ENCODE measurements around the gene PROM2.

DNA sequence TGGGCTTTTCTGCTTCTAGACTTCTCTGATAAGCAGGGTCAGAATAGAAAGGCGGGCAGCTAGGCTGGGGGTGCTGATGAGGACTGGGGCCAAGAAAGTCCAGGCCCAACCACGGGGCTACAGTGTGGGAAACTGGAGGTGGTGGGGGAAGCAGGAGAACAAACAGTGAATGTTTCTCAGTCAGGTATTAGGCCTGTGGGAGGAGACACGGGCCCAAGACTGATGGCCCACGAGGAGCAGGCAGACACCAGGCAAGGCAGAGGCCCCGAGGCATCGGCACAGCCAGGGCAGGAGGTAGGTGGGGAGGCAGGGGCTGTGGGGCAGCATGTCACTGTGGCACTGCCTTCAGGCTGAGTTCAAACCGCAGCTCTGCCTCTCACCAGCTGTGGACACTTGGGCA is 63.6 kb downstream of the PROM2 start:
- TF ChIP-seq, protein P1, sequence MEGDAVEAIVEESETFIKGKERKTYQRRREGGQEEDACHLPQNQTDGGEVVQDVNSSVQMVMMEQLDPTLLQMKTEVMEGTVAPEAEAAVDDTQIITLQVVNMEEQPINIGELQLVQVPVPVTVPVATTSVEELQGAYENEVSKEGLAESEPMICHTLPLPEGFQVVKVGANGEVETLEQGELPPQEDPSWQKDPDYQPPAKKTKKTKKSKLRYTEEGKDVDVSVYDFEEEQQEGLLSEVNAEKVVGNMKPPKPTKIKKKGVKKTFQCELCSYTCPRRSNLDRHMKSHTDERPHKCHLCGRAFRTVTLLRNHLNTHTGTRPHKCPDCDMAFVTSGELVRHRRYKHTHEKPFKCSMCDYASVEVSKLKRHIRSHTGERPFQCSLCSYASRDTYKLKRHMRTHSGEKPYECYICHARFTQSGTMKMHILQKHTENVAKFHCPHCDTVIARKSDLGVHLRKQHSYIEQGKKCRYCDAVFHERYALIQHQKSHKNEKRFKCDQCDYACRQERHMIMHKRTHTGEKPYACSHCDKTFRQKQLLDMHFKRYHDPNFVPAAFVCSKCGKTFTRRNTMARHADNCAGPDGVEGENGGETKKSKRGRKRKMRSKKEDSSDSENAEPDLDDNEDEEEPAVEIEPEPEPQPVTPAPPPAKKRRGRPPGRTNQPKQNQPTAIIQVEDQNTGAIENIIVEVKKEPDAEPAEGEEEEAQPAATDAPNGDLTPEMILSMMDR (conservative IDR thresholded peaks at IDR 0.05; ENCODE audit: low read depth, low read length), result no peak
- no peak for TF ChIP-seq EZH2 (IDR thresholded peaks at IDR 0.05; ENCODE audit: borderline replicate concordance, low read depth, low read length, poor library complexity, severe bottlenecking)
